Uterine smooth muscle cell (primary cell): ENCODE data around the gene GFRA1. TPM values are rescaled to one million over a fixed set of nuclear protein-coding genes. Genes with fewer than 3 reads are reported as not detected.

ENCODE experiments used
- total RNA-seq: library from RNA; depleted of rRNA; stranded (reverse); fragments of >200 nt; gene quantifications from 2 replicates; pipeline ENCODE4 v1.2.3, GENCODE V29; 2014

GFRA1 gene
- total RNA-seq = 0.12 TPM in 1 of 2 replicates, not detected in the other

GRCh38 chr10:116272440-116273283, at the start of gene GFRA1:
GFRA1 (minus strand) TSS chr10:116273206; CDS start chr10:116272029, 1,177 bp downstream.

Other genes with a start within 250 kb of the GFRA1 start
- gene CCDC172, start 51.2 kb upstream of the GFRA1 start, total RNA-seq = not detected in 2 replicates
- 0.11 and 0.12 TPM in 2 replicates for gene PNLIPRP3, start 154.6 kb upstream of the GFRA1 start, total RNA-seq